Psoas muscle (tissue), 8 donors: ENCODE results near the gene ZNF341. TPM values are rescaled to one million over a fixed set of nuclear protein-coding genes. Genes with fewer than 3 reads are reported as not detected.

ENCODE experiments used
- ATAC-seq, 4 donors: fragments of 200-7000 bp; cut with Tn5 transposase; one replicate each; pipeline ENCODE4 v1.9.1; 2020; ENCODE audit warnings: moderate library complexity in 3 of 4, mild to moderate bottlenecking in 2 of 4
- DNase-seq, 2 donors: peaks; one replicate each; pipeline ENCODE4 v3.0.0-alpha.2; 2020
- H3K27ac ChIP-seq: fragments of 200-600 bp; one replicate; pipeline ENCODE4 v1.8.0; 2022
- H3K27me3 ChIP-seq, 3 donors: fragments of 200-600 bp in 1 of 3; one replicate each; pipeline versions ENCODE4 v1.6.1 to v1.8.0; 2013 to 2022; ENCODE audit warnings: low read length in 2 of 3, mild to moderate bottlenecking in 2 of 3, moderate library complexity in 1 of 3; ENCODE audit not compliant: insufficient read depth in 3 of 3
- H3K36me3 ChIP-seq, 2 donors: fragments of 200-600 bp in 1 of 2; one replicate each; pipeline versions ENCODE4 v1.6.1 to v1.8.0; 2013 to 2022; ENCODE audit warnings: low read depth in 1 of 2, mild to moderate bottlenecking in 1 of 2, moderate library complexity in 1 of 2; ENCODE audit not compliant: insufficient read depth in 1 of 2
- H3K4me1 ChIP-seq: fragments of 200-600 bp; one replicate; pipeline ENCODE4 v1.8.0; 2022
- H3K4me3 ChIP-seq: fragments of 200-600 bp; one replicate; pipeline ENCODE4 v1.8.0; 2022; ENCODE audit warnings: mild to moderate bottlenecking
- H3K9me3 ChIP-seq: fragments of 200-600 bp; one replicate; pipeline ENCODE4 v1.8.0; 2022
- WGBS, 3 donors: extraction: QIAGEN DNeasy Blood & Tissue Kit; methylation state at CpG; one replicate each; pipeline versions ENCODE4 v1.1.6 to v1.1.7; 2013; 5-methylcytosine and 5-hydroxymethylcytosine counted together
- intact Hi-C, 2 donors: fragments of 100-400 bp; cut with DNase I; formaldehyde crosslinking; loops; one replicate each; pipeline versions ENCODE4 v1.11.0 to v1.14.2; 2022
- polyA plus RNA-seq, 3 donors: library from polyadenylated mRNA; stranded (reverse); fragments of 200-250 nt; gene quantifications; one replicate each; pipeline ENCODE4 v1.2.3, GENCODE V29; 2013
- total RNA-seq, 4 donors: library from RNA; stranded (reverse); fragmentation: NEBNext Ultra II Directional in 2 of 4; extraction: Animal tissue kit (Norgen Biotek cat#: 25700) in 2 of 4; gene quantifications; one replicate each; pipeline versions ENCODE4 v1.2.1 to v1.2.4, GENCODE V29; 2021 to 2023
- TF ChIP-seq, protein P1 (sequence below): fragments of 200-600 bp; IDR thresholded peaks from one replicate; pipeline ENCODE4 v1.8.0; 2022; ENCODE audit warnings: antibody characterized with exemption
- donor health status: healthy with polysubstance abuse.
- donor health status: DM: no; HTN: no; CAD: no; lungs with moderate emphysema.
- donor health status: Bipolar disorder and iron deficiency.
- donor health status: healthy.
- donor health status: DM: yes; HTN: yes; CAD: no.
- donor health status: DM: no; HTN: no; CAD: no.
- donor health status: DM: no; HTN: no; CAD: no.
- donor health status: DM: yes; HTN: yes; CAD: no.

The ZNF341 gene
- total and polyA plus RNA-seq, 7 donors = 1.3 to 3.0 (median 1.5) TPM

- H3K27me3 ChIP-seq = no peaks in the 10 kb centered on the region
- H3K9me3 ChIP-seq = no peaks in the 10 kb centered on the region
- H3K36me3 ChIP-seq = peaks cover 0 to 69% of the 10 kb centered on the region in 2 donors
- TF ChIP-seq, protein P1, sequence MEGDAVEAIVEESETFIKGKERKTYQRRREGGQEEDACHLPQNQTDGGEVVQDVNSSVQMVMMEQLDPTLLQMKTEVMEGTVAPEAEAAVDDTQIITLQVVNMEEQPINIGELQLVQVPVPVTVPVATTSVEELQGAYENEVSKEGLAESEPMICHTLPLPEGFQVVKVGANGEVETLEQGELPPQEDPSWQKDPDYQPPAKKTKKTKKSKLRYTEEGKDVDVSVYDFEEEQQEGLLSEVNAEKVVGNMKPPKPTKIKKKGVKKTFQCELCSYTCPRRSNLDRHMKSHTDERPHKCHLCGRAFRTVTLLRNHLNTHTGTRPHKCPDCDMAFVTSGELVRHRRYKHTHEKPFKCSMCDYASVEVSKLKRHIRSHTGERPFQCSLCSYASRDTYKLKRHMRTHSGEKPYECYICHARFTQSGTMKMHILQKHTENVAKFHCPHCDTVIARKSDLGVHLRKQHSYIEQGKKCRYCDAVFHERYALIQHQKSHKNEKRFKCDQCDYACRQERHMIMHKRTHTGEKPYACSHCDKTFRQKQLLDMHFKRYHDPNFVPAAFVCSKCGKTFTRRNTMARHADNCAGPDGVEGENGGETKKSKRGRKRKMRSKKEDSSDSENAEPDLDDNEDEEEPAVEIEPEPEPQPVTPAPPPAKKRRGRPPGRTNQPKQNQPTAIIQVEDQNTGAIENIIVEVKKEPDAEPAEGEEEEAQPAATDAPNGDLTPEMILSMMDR = no peak
- no peak for DNase-seq
- intact Hi-C loops = no loop called here
- H3K4me1 ChIP-seq = no peaks in the 10 kb centered on the region
- WGBS, 3 donors = 47 to 85% (median 77%) methylated on average over 1 of the region's 1 CpG
- ATAC-seq = no peak
- no peak overlapping the region for H3K4me3 ChIP-seq
- no peak overlapping the region for H3K27ac ChIP-seq
Measured at GRCh38 chr20:33711446-33711738, 20.4 kb upstream of the ZNF341 start.

DNA sequence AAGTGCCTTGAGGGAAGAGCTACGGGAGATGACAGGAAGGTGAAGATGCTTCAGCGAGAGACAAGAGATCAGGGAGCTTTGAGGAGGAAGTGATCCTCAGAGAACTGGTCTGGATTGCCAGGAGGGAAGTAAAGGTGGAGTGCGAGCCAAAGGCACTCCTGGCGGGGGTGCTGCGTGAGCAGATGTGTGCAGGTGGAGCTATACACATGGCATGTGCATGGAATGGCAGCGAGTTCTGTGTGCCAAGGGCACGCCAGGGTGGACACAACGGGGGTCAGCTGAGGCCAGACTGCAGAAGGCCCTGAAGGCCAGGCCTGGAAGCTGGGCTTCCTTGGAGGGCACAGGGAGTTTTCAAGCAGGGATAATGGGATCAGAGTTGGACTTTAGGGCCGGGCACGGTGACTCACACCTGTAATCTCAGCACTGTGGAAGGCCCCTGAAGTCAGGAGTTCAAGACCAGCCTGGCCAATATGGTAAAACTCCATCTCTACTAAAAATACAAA is 17.9 kb upstream of the ZNF341 start:
- WGBS, 3 donors = 80 to 83% (median 83%) methylated on average over 10 of the region's 10 CpGs
- intact Hi-C loops = no loop called here
- Histone ChIP-seq H3K27ac (no peak overlapping the region), H3K4me1 (peaks cover 4% of the 10 kb centered on the region), H3K36me3 (peaks cover 0 to 49% of the 10 kb centered on the region in 2 donors), H3K9me3 (no peaks in the 10 kb centered on the region), H3K27me3 (no peaks in the 10 kb centered on the region), H3K4me3 (no peak overlapping the region)
- ATAC-seq (no peak), DNase-seq (no peak)
- TF ChIP-seq, protein P1 = no peak

DNA sequence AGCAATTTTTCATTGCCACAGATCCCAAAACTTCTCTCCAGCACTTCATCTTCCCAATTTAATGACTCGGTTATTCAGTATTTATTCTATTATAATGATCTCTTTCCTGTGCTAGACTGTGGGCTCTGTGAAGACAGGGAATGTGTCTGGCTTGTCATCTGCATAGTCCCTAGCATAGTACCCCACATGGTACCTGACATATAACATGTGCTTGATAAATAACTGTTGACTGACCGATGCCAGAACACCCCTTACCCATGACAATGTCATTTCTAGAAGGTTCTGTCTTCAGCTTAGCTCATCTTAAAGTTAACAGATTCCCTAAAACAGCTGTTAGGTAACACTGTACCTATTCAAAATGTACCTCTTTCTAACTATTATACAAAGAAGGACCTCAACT is 15.3 kb upstream of the ZNF341 start:
- peaks cover 0 to 38% of the 10 kb centered on the region in 2 donors for H3K36me3 ChIP-seq

GRCh38 chr20:33719277-33719988 is 12.4 kb upstream of the ZNF341 start:
- TF ChIP-seq, protein P1 = no peak
- intact Hi-C loops = no loop called here
- Histone ChIP-seq H3K9me3 (no peaks in the 10 kb centered on the region), H3K4me3 (peak overlapping the region; percentile 89), H3K4me1 (peaks cover 10% of the 10 kb centered on the region), H3K27me3 (no peaks in the 10 kb centered on the region), H3K27ac (peak overlapping the region; percentile 84), H3K36me3 (peaks cover 0 to 9% of the 10 kb centered on the region in 2 donors)
- no peak for ATAC-seq
- 42 to 49% (median 42%) methylated on average over 13 of the region's 13 CpGs for WGBS, 3 donors
- no peak for DNase-seq

More for the DNA sequence above, 15.3 kb upstream of the ZNF341 start:
- ATAC-seq (no peak), DNase-seq (no peak)
- TF ChIP-seq, protein P1 = no peak
- no peaks in the 10 kb centered on the region for H3K9me3 ChIP-seq
- H3K27ac ChIP-seq = no peak overlapping the region
- intact Hi-C loops = no loop called here
- 89 to 94% (median 90%) methylated on average over 2 of the region's 2 CpGs for WGBS, 3 donors
- H3K4me3 ChIP-seq = no peak overlapping the region
- H3K27me3 ChIP-seq = no peaks in the 10 kb centered on the region
- H3K4me1 ChIP-seq = peaks cover 10% of the 10 kb centered on the region
